CD4-positive, alpha-beta T cell treated with Interleukin-17A for 4 hours (primary cell): ENCODE data around the gene IPO11.

Experiments used
- DNase-seq: peaks from one replicate; pipeline ENCODE4 v3.0.0-alpha.2; 2020; ENCODE audit warnings: mixed read lengths

IPO11 gene

GRCh38 chr5:62575066-62575465 lies 162.5 kb downstream of the IPO11 start:
- DNase-seq = no peak

- DNase-seq = no peak
These were observed 162.9 kb downstream of the IPO11 start for GRCh38 chr5:62575489-62575888.

GRCh38 chr5:62576570-62577170 lies 164.1 kb downstream of the IPO11 start:
- no peak for DNase-seq

GRCh38 chr5:62577488-62577887 lies 164.9 kb downstream of the IPO11 start:
- no peak for DNase-seq

GRCh38 chr5:62578540-62578939 lies 166.0 kb downstream of the IPO11 start, which contains the start of gene LRRC70:
TSS of gene LRRC70 (plus strand) at chr5:62578819. CDS start at chr5:62579439, 620 bp downstream.
- DNase-seq = peak; percentile 9

DNA sequence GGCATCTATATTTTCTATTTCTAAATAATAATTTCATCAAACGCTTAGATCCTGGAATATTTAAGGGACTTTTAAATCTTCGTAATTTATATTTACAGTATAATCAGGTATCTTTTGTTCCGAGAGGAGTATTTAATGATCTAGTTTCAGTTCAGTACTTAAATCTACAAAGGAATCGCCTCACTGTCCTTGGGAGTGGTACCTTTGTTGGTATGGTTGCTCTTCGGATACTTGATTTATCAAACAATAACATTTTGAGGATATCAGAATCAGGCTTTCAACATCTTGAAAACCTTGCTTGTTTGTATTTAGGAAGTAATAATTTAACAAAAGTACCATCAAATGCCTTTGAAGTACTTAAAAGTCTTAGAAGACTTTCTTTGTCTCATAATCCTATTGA lies 167.2 kb downstream of the IPO11 start:
- DNase-seq = no peak

- DNase-seq = no peak
These were observed 169.5 kb downstream of the IPO11 start for GRCh38 chr5:62581836-62582597.

- DNase-seq = no peak
These were observed 171.8 kb downstream of the IPO11 start for GRCh38 chr5:62584391-62584790.

GRCh38 chr5:62585306-62585705 lies 172.7 kb downstream of the IPO11 start:
- no peak for DNase-seq

GRCh38 chr5:62585751-62586150 lies 173.2 kb downstream of the IPO11 start:
- no peak for DNase-seq

DNA sequence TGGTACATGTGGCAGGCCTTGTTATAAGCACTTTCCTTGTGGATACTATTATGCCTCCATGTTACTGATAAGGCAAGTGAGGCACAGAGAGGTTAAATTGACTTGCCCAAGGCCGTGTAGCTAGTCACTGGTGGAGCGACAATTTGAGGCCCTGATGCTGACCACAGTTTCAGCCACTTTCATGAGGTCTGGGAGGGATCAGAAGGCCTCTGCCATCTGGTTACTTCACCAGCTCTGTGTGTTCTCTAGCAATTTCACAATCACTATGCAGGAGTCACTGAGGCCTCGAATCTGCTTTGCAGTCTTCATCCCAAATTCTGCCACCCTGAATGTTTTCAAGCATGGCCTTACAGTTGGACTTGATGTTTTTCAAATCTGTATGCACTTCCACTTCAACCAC lies 175.2 kb downstream of the IPO11 start:
- no peak for DNase-seq

GRCh38 chr5:62588668-62589067 lies 176.1 kb downstream of the IPO11 start:
- no peak for DNase-seq

- DNase-seq = no peak
These were observed 176.9 kb downstream of the IPO11 start for GRCh38 chr5:62589504-62589903.

DNA sequence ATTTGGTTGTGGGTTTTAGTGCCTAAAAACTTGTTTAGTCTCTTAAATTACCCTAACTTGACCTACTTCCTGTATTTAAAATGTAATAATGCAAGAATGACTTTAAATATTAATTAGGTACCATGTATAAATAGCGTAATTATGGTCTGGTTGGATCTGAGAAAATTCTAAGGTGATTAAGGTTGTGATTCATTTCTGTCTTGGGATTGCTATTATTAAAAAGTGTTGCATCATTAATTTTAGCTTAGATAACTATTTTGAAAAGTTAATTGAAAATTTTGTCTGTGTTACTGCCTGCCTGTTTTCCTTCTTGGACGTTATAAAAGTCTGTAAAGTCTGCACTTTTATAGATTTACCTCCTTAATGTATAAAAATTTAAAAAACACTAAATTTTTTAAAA lies 177.8 kb downstream of the IPO11 start:
- no peak for DNase-seq

DNA sequence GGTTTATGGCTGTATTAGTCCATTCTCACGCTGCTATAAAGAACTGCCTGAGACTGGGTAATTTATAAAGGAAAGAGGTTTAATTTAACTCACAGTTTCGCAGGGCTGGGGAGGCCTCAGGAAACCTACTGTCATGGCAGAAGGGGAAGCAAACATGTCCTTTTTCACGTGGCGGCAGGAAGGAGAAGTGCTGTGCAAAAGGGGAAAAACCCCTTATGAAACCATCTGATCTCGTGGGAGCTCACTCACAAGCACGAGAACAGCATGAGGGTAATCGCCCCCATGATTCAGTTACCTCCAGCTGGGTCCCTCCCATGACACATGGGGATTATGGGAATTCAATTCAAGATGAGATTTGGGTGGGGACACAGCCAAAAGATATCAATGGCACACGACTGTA lies 180.0 kb downstream of the IPO11 start:
- DNase-seq = no peak

DNA sequence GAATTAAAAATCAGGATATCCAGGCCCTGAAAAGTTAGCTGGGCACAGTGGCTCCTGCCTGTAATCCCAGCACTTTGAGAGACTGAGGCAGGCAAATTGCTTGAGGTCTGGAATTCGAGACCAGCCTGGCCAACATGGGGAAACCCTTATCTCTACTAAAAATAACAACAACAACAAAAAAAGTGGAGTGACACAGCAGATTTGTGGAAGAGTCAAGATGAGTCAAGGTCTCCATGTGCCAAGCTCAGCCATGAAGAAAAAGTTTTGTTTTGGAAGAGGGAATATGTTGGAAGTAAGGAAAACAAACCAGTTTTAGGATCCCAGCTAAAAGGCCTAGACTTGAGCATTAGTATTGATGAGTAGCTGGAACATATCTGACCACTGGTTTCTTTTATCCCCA lies 180.8 kb downstream of the IPO11 start:
- no peak for DNase-seq

DNA sequence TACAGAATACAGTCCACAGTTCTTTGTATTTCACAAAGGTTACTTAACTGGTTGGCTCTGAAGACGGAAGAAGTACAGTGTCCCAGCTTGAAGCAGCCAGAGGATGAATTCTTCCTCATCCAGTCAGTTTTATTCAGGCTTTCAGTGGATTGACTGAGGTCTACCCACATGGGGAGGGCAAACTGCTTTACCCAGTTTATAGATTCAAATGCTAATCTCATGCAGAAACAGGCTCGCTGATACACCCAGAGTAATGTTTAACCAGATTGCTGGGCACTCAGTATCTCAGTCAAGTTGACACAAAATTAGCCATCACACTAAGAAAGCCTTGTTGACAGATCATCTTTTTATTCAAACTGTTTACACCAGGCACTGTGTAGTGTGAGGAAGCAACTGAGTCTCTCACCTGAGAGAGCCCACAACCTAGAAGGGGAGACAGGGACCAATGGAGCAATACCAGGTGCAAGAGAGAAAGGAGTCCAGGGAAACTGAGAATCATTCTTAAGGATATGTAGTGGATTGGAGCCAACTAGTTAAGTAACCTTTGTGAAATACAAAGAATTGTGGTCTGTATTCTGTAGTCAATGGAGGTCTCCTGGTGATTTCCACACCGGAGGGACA lies 181.9 kb downstream of the IPO11 start:
- no peak for DNase-seq

GRCh38 chr5:62596096-62596495 lies 183.5 kb downstream of the IPO11 start:
- DNase-seq = no peak

GRCh38 chr5:62596691-62597090 lies 184.1 kb downstream of the IPO11 start:
- DNase-seq = no peak

DNA sequence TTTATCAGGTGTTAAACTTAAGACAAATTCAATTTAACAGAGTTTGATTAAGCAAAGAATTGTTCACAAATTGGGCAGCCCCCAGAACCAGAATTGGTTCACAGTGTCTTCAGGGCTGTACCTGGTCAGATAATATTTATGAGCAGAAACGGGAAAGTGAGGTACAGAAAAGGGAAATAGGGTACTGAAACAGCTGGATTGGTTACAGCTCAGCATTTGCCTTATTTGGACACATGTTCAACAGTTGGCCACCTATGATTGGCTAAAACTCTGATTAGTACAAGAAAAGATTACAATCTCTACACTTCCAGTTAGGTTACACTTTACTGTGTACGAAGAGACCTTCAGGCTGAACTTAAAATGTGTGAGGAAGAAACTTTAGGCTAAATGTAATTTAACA lies 184.8 kb downstream of the IPO11 start:
- no peak for DNase-seq

GRCh38 chr5:62600560-62601252 lies 188.1 kb downstream of the IPO11 start:
- no peak for DNase-seq

GRCh38 chr5:62603934-62604333 lies 191.4 kb downstream of the IPO11 start:
- DNase-seq = no peak

DNA sequence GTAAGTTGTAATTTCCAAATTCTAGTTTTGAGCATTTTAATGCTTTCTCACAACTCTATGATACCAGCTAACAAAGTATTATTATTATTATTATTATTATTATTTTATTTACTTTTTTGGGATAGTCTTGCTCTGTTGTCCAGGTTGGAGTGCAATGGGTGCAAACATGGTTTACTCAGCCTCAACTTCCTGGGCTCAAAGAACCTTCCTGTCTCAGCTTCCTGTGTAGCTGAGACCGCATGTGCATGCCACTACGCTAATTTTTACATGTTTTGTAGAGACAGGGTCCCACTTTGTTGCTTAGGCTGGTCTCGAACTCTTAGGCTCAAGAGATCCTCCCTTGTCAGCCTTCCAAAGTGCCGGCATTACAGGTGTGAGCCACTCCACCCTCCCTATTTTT lies 193.1 kb downstream of the IPO11 start:
- DNase-seq = no peak

GRCh38 chr5:62606878-62607277 lies 194.3 kb downstream of the IPO11 start:
- DNase-seq = no peak
